Measurements from ENCODE around the gene FOXS1.

- no peak for TF ChIP-seq CTCF (IDR thresholded peaks at IDR 0.05; ENCODE audit: borderline replicate concordance, extremely low read depth, low read length, poor library complexity, severe bottlenecking)
- TF ChIP-seq EZH2 (IDR thresholded peaks at IDR 0.05; ENCODE audit: borderline replicate concordance, low read depth, low read length, severe bottlenecking): no peak
Observed at GRCh38 chr20:31844737-31845299, 586 bp downstream of the FOXS1 start.
